GM12865 (cell line): ENCODE data around the gene GRAMD4.

Source experiments
- DNase-seq: peaks from one replicate; pipeline ENCODE4 v3.0.0; 2010; ENCODE audit warnings: low read depth
- H3K4me3 ChIP-seq: 2 replicates; pipeline ENCODE4 v1.5.1; 2011; ENCODE audit warnings: mild to moderate bottlenecking, low read depth, low read length, control low read depth
- CTCF ChIP-seq: IDR thresholded peaks from 2 replicates; pipeline ENCODE4 v1.5.1; 2011; ENCODE audit warnings: low read length, control low read depth, low read depth, inconsistent platforms; ENCODE audit not compliant: insufficient read depth; ENCODE audit errors: missing control alignments

The GRAMD4 gene

GRCh38 chr22:46668116-46668515 is 47.9 kb downstream of the GRAMD4 start:
- H3K4me3 ChIP-seq, result no peak overlapping the region
- no peak for DNase-seq
- TF ChIP-seq CTCF, result no peak

- no peak for TF ChIP-seq CTCF
- no peak overlapping the region for H3K4me3 ChIP-seq
- no peak for DNase-seq
Observed at GRCh38 chr22:46669201-46669600, 49.0 kb downstream of the GRAMD4 start.

GRCh38 chr22:46671824-46672432 is 51.7 kb downstream of the GRAMD4 start:
- no peak for TF ChIP-seq CTCF
- peak; percentile 31 for DNase-seq
- no peak overlapping the region for H3K4me3 ChIP-seq

- DNase-seq, result no peak
- H3K4me3 ChIP-seq, result no peak overlapping the region
- no peak for TF ChIP-seq CTCF
Observed at GRCh38 chr22:46672731-46673130, 52.5 kb downstream of the GRAMD4 start.

- no peak for DNase-seq
- H3K4me3 ChIP-seq, result no peak overlapping the region
- TF ChIP-seq CTCF, result no peak
Observed at GRCh38 chr22:46673205-46673604, 53.0 kb downstream of the GRAMD4 start.

GRCh38 chr22:46673662-46674236 is 53.6 kb downstream of the GRAMD4 start:
- no peak for DNase-seq
- no peak overlapping the region for H3K4me3 ChIP-seq
- no peak for TF ChIP-seq CTCF

GRCh38 chr22:46674367-46674781 is 54.2 kb downstream of the GRAMD4 start:
- DNase-seq, result peak; percentile 41
- no peak for TF ChIP-seq CTCF
- H3K4me3 ChIP-seq, result no peak overlapping the region
